Liver (tissue), 3 donors: Measurements from ENCODE around the gene VPS26B.

ENCODE experiments used
- GABPA ChIP-seq, 2 donors: IDR thresholded peaks in 1 of 2; conservative IDR thresholded peaks in 1 of 2; 2 replicates each; pipeline ENCODE4 v1.6.1; 2016; ENCODE audit warnings: antibody characterized with exemption in 2 of 2, mild to moderate bottlenecking in 1 of 2, moderate library complexity in 1 of 2
- JUND ChIP-seq, 2 donors: IDR thresholded peaks; 2 replicates each; pipeline ENCODE4 v1.6.1; 2016; ENCODE audit warnings: antibody characterized with exemption in 2 of 2
- RXRA ChIP-seq, 2 donors: IDR thresholded peaks; 2 replicates each; pipeline ENCODE4 v1.6.1; 2017 to 2018; ENCODE audit warnings: antibody characterized with exemption in 2 of 2, mild to moderate bottlenecking in 1 of 2
- SP1 ChIP-seq: IDR thresholded peaks from 2 replicates; pipeline ENCODE4 v1.6.1; 2018; ENCODE audit warnings: antibody characterized with exemption, mild to moderate bottlenecking
- YY1 ChIP-seq: IDR thresholded peaks from 2 replicates; pipeline ENCODE4 v1.6.1; 2016; ENCODE audit warnings: antibody characterized with exemption, mild to moderate bottlenecking
- TF ChIP-seq, protein P1 (sequence below): fragments of 150-350 bp; IDR thresholded peaks from 2 replicates; pipeline ENCODE4 v1.5.1; 2017; ENCODE audit warnings: improper control_type of control experiment, low read depth, low read length; ENCODE audit not compliant: missing input control
- TF ChIP-seq, protein P2 (sequence below): IDR thresholded peaks from 2 replicates; pipeline ENCODE4 v1.6.1; 2016; ENCODE audit warnings: antibody characterized with exemption
- donor health status: healthy.
- donor health status: healthy.

- TF ChIP-seq, protein P1, sequence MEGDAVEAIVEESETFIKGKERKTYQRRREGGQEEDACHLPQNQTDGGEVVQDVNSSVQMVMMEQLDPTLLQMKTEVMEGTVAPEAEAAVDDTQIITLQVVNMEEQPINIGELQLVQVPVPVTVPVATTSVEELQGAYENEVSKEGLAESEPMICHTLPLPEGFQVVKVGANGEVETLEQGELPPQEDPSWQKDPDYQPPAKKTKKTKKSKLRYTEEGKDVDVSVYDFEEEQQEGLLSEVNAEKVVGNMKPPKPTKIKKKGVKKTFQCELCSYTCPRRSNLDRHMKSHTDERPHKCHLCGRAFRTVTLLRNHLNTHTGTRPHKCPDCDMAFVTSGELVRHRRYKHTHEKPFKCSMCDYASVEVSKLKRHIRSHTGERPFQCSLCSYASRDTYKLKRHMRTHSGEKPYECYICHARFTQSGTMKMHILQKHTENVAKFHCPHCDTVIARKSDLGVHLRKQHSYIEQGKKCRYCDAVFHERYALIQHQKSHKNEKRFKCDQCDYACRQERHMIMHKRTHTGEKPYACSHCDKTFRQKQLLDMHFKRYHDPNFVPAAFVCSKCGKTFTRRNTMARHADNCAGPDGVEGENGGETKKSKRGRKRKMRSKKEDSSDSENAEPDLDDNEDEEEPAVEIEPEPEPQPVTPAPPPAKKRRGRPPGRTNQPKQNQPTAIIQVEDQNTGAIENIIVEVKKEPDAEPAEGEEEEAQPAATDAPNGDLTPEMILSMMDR = no peak
- TF ChIP-seq YY1 = no peak
- no peak for TF ChIP-seq JUND (IDR thresholded peaks at IDR 0.05)
- no peak for TF ChIP-seq GABPA (IDR thresholded peaks at IDR 0.05 in 1 of 2, conservative IDR thresholded peaks at IDR 0.05 in 1 of 2)
- TF ChIP-seq SP1 = no peak
- TF ChIP-seq RXRA (IDR thresholded peaks at IDR 0.05) = no peak
- TF ChIP-seq, protein P2, sequence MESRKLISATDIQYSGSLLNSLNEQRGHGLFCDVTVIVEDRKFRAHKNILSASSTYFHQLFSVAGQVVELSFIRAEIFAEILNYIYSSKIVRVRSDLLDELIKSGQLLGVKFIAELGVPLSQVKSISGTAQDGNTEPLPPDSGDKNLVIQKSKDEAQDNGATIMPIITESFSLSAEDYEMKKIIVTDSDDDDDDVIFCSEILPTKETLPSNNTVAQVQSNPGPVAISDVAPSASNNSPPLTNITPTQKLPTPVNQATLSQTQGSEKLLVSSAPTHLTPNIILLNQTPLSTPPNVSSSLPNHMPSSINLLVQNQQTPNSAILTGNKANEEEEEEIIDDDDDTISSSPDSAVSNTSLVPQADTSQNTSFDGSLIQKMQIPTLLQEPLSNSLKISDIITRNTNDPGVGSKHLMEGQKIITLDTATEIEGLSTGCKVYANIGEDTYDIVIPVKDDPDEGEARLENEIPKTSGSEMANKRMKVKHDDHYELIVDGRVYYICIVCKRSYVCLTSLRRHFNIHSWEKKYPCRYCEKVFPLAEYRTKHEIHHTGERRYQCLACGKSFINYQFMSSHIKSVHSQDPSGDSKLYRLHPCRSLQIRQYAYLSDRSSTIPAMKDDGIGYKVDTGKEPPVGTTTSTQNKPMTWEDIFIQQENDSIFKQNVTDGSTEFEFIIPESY = no peak
Measured at GRCh38 chr11:134290646-134291045, 66.2 kb downstream of the VPS26B start.
